Ovary (tissue), 9 donors: Measurements from ENCODE around the gene CCDC136. TPM values are rescaled to one million over a fixed set of nuclear protein-coding genes. Genes with fewer than 3 reads are reported as not detected.

Source experiments
- DNase-seq, 5 donors: peaks; one replicate each; pipeline ENCODE4 v3.0.0-alpha.2; 2019 to 2020
- H3K27ac ChIP-seq, 2 donors: fragments of 200-600 bp; one replicate each; pipeline versions ENCODE4 v1.5.1 to v1.8.0; 2019 to 2022
- H3K27me3 ChIP-seq: fragments of 200-600 bp; one replicate; pipeline ENCODE4 v1.8.0; 2022
- H3K36me3 ChIP-seq: fragments of 200-600 bp; sonication (generic); one replicate; pipeline ENCODE4 v1.5.1; 2019
- H3K4me1 ChIP-seq: one replicate; pipeline ENCODE4 v1.8.1; 2013; ENCODE audit warnings: mild to moderate bottlenecking, moderate library complexity; ENCODE audit not compliant: insufficient read depth
- H3K4me3 ChIP-seq: fragments of 200-600 bp; sonication (generic); one replicate; pipeline ENCODE4 v1.5.1; 2017
- H3K9me3 ChIP-seq, 2 donors: fragments of 200-600 bp in 1 of 2; sonication (generic) in 1 of 2; one replicate each; pipeline versions ENCODE4 v1.5.1 to v1.8.1; 2013 to 2019; ENCODE audit warnings: mild to moderate bottlenecking in 1 of 2, moderate library complexity in 1 of 2
- EP300 ChIP-seq: sonication (generic); formaldehyde crosslinking; IDR thresholded peaks from one replicate; pipeline ENCODE4 v1.6.1; 2017; ENCODE audit warnings: antibody characterized with exemption
- POLR2A ChIP-seq: fragments of 450-650 bp; IDR thresholded peaks from one replicate; pipeline ENCODE4 v1.6.1; 2017; ENCODE audit warnings: antibody characterized with exemption, mild to moderate bottlenecking, moderate library complexity
- WGBS, 3 donors: extraction: QIAGEN DNeasy Blood & Tissue Kit in 1 of 3; methylation state at CpG; one replicate each; pipeline versions ENCODE4 v1.1.5 to v1.1.7; 2013 to 2017; 5-methylcytosine and 5-hydroxymethylcytosine counted together
- intact Hi-C, 4 donors: fragments of 100-400 bp; cut with DNase I; formaldehyde crosslinking; loops; one replicate each; pipeline versions ENCODE4 v1.11.0 to v1.15.1; 2022 to 2023
- polyA plus RNA-seq, 2 donors: library from polyadenylated mRNA; stranded (reverse); fragments of 200-250 nt in 1 of 2; fragments of 350-450 nt in 1 of 2; fragmentation: Illumina TruSeq in 1 of 2; extraction: RNeasy Lipid Tissue Mini Kit (QIAGEN cat#74804) in 1 of 2; gene quantifications; one replicate each; pipeline ENCODE4 v1.2.3, GENCODE V29; 2013 to 2014
- total RNA-seq, 7 donors: library from RNA; depleted of rRNA in 2 of 7; stranded (reverse); fragments of >200 nt in 2 of 7; fragmentation: NEBNext Ultra II Directional in 3 of 7; extraction: Animal tissue kit (Norgen Biotek cat#: 25700) in 3 of 7; gene quantifications; one replicate each; pipeline versions ENCODE4 v1.1.0 to v1.2.4, GENCODE V29; 2016 to 2023
- TF ChIP-seq, protein P1 (sequence below), 3 donors: fragments of 450-650 bp in 2 of 3; fragments of 200-600 bp in 1 of 3; IDR thresholded peaks; one replicate each; pipeline versions ENCODE4 v1.5.1 to v1.8.0; 2016 to 2022; ENCODE audit warnings: antibody characterized with exemption in 3 of 3, mild to moderate bottlenecking in 1 of 3
- donor health status: DM: no; HTN: no; CAD: no; lungs with moderate emphysema.
- donor health status: DM: no; HTN: no; CAD: no.
- donor health status: Bipolar disorder and iron deficiency.
- donor health status: DM: yes; HTN: yes; CAD: no.
- donor health status: DM: no; HTN: no; CAD: no.
- donor health status: DM: yes; HTN: yes; CAD: no.

Gene CCDC136
- total and polyA plus RNA-seq, 9 donors = 2.4 to 14.0 (median 5.8) TPM

DNA sequence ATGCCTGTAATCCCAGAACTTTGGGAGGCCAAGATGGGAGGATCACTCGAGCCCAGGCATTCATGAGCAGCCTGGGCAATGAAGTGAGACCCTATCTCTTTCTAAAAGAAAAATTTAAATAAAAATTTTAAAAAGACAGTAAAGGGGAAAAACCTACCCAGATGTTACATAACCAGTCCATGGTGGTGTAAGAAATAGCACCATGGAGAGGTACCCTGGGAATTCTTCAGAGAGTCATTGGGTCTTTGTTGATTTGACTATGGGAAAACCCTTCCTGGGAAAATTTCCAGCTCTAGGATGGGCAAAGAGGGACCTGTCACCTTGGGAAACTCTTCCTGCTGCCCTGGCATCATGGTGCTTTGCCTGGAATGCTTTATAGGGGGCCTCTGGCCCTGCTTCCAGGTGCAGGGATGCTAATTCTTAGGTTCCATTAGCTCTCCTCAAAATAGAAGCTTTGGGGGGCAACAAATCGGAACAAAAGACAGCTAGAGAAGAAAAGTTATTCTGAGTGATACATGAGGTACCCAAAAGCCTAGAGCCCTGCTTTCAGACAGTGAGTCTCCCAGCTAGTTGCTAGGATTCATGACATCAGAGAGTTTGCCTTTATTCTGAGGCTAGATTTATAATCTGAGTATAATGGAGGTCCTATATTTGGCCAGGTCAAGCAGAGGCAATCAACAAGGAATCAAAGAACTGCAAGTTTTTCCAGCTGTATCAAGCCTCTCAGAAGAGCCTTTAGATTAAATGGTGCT lies 10.1 kb downstream of the CCDC136 start:
- Histone ChIP-seq H3K9me3 (no peaks in the 10 kb centered on the region), H3K36me3 (no peaks in the 10 kb centered on the region), H3K4me1 (no peaks in the 10 kb centered on the region), H3K27me3 (no peaks in the 10 kb centered on the region), H3K4me3 (no peak overlapping the region), H3K27ac (no peak overlapping the region)
- no peak for DNase-seq
- WGBS, 3 donors = 95 to 96% (median 95%) methylated on average over 2 of the region's 2 CpGs
- intact Hi-C loops = no loop called here
- TF ChIP-seq POLR2A (no peak), EP300 (no peak)
- TF ChIP-seq, protein P1, sequence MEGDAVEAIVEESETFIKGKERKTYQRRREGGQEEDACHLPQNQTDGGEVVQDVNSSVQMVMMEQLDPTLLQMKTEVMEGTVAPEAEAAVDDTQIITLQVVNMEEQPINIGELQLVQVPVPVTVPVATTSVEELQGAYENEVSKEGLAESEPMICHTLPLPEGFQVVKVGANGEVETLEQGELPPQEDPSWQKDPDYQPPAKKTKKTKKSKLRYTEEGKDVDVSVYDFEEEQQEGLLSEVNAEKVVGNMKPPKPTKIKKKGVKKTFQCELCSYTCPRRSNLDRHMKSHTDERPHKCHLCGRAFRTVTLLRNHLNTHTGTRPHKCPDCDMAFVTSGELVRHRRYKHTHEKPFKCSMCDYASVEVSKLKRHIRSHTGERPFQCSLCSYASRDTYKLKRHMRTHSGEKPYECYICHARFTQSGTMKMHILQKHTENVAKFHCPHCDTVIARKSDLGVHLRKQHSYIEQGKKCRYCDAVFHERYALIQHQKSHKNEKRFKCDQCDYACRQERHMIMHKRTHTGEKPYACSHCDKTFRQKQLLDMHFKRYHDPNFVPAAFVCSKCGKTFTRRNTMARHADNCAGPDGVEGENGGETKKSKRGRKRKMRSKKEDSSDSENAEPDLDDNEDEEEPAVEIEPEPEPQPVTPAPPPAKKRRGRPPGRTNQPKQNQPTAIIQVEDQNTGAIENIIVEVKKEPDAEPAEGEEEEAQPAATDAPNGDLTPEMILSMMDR (IDR thresholded peaks at IDR 0.05) = no peak

- H3K4me3 ChIP-seq = no peak overlapping the region
- intact Hi-C loops = no loop called here
- no peaks in the 10 kb centered on the region for H3K4me1 ChIP-seq
- H3K27me3 ChIP-seq = no peaks in the 10 kb centered on the region
- no peak overlapping the region for H3K27ac ChIP-seq
- H3K36me3 ChIP-seq = no peaks in the 10 kb centered on the region
- DNase-seq = no peak
- TF ChIP-seq POLR2A (no peak), EP300 (no peak)
- TF ChIP-seq, protein P1 (IDR thresholded peaks at IDR 0.05) = no peak
- 87 to 88% (median 87%) methylated on average over 6 of the region's 6 CpGs for WGBS, 3 donors
- H3K9me3 ChIP-seq = no peaks in the 10 kb centered on the region
Observed at GRCh38 chr7:128804484-128804883, 12.7 kb downstream of the CCDC136 start.

- DNase-seq = no peak
- Histone ChIP-seq H3K4me1 (no peaks in the 10 kb centered on the region), H3K4me3 (no peak overlapping the region), H3K27ac (no peak overlapping the region), H3K27me3 (no peaks in the 10 kb centered on the region), H3K36me3 (no peaks in the 10 kb centered on the region), H3K9me3 (no peaks in the 10 kb centered on the region)
- WGBS, 3 donors = 89 to 94% (median 92%) methylated on average over 5 of the region's 5 CpGs
- TF ChIP-seq, protein P1 (IDR thresholded peaks at IDR 0.05) = no peak
- intact Hi-C loops = no loop called here
Observed at GRCh38 chr7:128805225-128805624, 13.5 kb downstream of the CCDC136 start.

DNA sequence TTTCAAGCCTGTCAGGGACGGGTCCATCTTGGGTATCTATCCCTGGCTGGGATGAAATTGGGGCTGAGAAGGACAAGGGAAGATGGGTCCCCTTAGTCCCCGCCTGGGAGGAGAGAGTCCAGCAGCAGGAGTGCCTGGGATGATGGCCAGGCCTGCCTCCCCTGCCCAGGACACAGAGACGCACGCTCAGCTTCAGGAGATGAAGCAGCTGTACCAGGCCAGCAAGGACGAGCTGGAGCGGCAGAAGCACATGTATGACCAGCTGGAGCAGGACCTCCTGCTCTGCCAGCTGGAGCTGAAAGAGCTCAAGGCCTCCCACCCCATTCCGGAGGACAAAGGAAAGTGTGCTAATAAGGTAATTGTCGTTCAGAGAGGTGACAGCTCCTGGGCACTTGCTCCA lies 15.4 kb downstream of the CCDC136 start:
- 24 to 47% (median 42%) methylated on average over 8 of the region's 8 CpGs for WGBS, 3 donors
- TF ChIP-seq, protein P1 (IDR thresholded peaks at IDR 0.05) = no peak
- no peak for TF ChIP-seq EP300
- no peak for TF ChIP-seq POLR2A
- Histone ChIP-seq H3K27ac (no peak overlapping the region), H3K36me3 (no peaks in the 10 kb centered on the region), H3K27me3 (no peaks in the 10 kb centered on the region), H3K9me3 (no peaks in the 10 kb centered on the region), H3K4me3 (no peak overlapping the region), H3K4me1 (no peaks in the 10 kb centered on the region)
- intact Hi-C loops = no loop called here
- DNase-seq = no peak
